T-helper 22 cell (primary cell): ENCODE data around the gene GPR55.

Experiments
- DNase-seq: peaks from one replicate; pipeline ENCODE4 v3.0.0-alpha.2; 2020; ENCODE audit warnings: low read depth

GPR55 gene

GRCh38 chr2:230934231-230935129 is 9.4 kb upstream of the GPR55 start:
- no peak for DNase-seq

GRCh38 chr2:230933521-230934180 is 8.6 kb upstream of the GPR55 start:
- DNase-seq = no peak

DNA sequence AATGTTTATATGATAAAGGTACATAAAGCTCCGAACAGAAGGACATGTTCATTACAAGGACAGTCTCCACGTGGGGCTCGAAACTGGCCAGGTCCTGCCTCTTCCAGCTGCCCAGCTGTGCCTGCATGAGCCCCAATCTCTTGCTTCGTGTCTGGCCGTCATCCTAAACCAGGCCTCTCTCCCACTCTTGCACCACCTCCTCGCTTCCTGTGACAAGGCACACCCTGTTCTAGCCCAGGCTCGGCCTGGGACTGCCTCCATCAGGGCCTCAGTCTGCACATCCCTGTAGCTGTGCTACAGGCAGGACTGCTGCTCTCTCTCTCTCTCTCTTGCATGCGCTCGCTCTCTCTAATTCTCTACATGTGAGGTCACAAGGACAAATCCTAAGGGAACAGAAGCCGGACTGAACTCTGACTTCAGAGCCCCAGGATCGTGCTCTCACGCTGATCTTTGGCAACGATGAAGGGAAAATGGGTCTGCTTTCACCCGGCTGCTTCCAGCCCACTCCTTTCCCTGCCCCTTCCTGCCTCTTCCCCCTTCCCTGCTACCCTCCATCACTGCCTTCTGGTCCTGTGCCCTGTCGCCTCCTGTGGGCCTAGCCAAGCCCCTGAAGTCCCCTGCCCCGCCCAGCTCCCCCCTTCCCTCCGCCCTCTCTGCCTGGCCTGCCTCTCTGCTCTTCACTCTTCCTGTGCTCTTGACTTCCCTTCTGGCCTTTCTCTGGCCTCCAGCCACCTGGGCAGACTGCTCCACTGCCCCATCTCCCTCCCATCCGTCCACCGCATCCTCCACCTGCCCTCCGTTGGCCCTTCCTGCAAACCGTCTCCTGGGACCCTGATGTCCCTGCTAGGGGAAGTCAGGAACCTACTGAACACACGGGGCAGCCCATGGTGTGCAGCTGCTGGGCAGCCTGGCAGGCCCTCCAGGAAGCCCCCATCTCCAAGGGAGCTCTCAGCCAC is 7.8 kb upstream of the GPR55 start:
- no peak for DNase-seq

GRCh38 chr2:230931556-230932231 is 6.7 kb upstream of the GPR55 start:
- no peak for DNase-seq

- DNase-seq = no peak
Observed at GRCh38 chr2:230930928-230931555, 6.0 kb upstream of the GPR55 start.

DNA sequence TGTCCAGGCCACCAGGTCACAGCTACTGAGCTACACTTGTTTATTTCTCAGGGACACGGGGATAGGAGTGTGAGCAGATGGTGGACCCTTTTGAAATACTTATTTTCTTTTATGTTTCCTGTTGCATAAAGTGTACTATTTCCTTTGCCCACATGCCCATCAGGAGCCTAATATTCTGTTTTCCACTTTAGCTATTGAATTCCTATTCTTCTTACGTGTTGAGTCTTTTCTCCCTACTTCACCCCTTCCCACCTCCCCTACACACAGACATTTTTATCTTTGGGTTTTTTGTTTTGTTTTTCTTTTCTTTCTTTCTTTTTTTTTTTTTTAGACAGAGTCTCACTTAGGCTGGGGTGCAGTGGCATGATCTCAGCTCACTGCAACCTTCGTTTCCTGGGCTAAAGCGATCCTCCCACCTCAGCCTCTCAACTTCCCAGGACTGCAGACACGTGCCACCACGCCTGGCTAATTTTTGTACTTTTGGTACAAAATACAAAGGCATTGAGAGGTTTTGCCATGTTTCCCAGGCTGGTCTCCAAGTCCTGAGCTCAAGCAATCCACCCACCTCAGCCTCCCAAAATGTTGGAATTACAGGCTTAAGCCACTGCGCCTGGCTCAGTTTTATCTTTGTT is 5.2 kb upstream of the GPR55 start:
- no peak for DNase-seq

GRCh38 chr2:230929381-230930148 is 4.5 kb upstream of the GPR55 start:
- no peak for DNase-seq

- DNase-seq = no peak
Observed at GRCh38 chr2:230928701-230929380, 3.8 kb upstream of the GPR55 start.

- no peak for DNase-seq
Observed at GRCh38 chr2:230927711-230928341, 2.8 kb upstream of the GPR55 start.

DNA sequence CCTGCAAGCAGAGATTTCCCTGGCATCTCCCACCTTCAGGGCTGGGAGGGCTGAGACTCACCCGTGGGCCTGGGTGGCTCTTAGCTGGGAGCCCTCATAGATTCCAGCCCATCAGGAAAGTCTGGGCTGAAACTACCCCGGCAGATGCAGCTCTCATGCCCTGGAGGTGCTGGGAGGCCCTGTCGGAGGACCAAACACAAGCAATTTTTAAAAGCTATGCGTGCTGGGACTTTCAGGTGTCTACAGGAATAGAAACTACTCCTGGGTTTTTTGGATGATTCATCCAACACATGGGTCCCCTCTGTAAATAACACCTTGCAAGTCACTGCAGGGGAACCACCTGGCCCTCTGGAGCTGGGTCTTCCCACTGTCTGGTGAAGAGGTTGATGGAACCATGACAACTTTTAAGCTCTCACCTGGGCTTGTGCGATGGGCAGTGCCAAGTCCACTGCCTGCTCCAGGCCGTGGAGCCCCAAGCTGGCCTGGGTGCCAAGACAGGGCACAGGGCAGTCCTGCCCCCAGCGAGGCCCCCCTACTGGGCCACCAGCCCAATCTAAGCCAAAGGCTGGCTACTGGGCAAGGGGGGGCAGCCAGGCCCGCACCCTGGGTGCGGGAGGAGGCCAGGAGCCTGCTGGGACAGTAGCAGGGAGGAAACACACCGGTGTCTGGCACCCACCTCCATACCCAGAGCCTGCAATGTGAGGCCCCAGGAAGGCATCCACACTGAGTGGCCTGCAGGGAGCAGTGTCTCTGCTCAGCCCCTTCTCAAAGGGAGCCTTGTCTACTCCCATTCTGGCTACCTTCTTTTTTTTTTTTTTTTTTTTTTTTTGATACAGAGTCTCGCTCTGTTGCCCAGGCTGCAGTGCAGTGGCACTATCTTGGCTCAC is 1.1 kb upstream of the GPR55 start:
- DNase-seq = no peak

DNA sequence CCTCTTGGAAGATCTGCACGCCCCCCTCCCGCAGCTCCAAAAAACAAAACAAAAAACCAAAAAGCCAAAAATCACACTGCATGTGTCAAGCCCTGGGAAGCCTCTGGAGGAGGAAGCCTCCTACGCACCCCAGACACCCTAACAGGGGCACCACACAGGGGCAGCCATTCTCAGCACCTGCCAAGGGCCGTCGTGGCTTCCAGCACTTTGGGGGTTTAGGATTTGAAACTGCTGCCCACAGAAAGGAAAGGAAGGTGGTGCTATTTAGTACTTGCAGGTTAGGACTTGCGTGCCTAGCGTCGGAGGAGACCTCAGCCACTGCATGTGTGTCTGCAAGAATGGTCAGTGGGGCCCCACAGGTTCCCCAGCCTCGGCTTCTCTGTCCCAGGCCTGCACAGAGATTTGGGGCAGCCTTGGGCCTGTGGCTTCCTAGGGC is 419 bp upstream of the GPR55 start:
- DNase-seq = no peak

- no peak for DNase-seq
Observed at GRCh38 chr2:230924092-230924469, 961 bp downstream of the GPR55 start.

GRCh38 chr2:230922951-230923717 is 1.9 kb downstream of the GPR55 start:
- DNase-seq = no peak

GRCh38 chr2:230921806-230922595 is 3.0 kb downstream of the GPR55 start:
- no peak for DNase-seq

DNA sequence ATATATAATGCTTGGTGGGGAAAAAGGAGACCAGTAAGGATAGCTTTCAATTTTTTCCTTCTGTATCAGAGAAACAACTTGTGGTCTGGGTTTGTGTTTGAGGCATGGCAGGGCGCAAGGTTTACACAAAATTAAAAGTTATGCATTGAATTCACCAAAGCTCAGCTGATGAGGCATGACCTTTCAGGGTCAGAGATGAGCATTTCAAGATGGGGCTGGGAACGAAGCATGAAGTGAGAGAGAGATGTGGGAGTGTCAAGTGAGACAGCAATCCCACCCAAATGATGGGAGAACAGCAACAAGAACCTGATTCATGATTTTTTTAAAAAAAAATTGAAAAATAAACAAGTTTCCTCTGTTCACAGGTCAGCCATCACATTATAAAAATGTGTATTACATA is 4.9 kb downstream of the GPR55 start:
- DNase-seq = no peak

DNA sequence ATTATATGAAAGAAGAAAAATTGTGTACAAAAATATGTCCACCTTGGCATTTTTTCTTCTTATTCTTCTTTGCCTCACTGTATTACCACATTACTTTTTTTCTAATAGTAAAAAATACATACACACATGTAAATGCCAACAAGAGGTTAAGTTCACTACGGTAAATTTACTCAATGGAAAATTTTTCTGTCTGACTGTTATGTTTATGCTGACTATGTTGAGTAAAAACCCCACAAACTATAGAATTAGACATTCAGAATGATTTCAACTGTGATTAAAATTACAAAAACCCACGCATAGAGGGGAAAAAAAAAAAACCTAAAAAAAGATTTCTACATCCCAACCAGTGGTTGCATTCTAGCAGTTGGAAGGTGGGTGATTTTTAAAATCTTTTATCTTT is 5.4 kb downstream of the GPR55 start:
- DNase-seq = no peak
